HG02571 (cell line): Measurements from ENCODE around the gene PIK3CB.
"Not testable (repeated sequence)": the region's sequence is repeated elsewhere in the genome, so short reads cannot be mapped to it uniquely, and the experiment has no call there.

Experiments used
- ATAC-seq: cut with Tn5 transposase; IDR thresholded peaks from one replicate; pipeline ENCODE4 v1.9.1; 2021; ENCODE audit warnings: mild to moderate bottlenecking, moderate library complexity; ENCODE audit not compliant: unreplicated experiment

The PIK3CB gene

GRCh38 chr3:138848696-138849095, 14.0 kb upstream of the PIK3CB start:
- ATAC-seq = no peak

- ATAC-seq = not testable (repeated sequence)
Observed at GRCh38 chr3:138846824-138847223, 12.1 kb upstream of the PIK3CB start.

GRCh38 chr3:138846262-138846791, 11.6 kb upstream of the PIK3CB start:
- ATAC-seq = no peak

DNA sequence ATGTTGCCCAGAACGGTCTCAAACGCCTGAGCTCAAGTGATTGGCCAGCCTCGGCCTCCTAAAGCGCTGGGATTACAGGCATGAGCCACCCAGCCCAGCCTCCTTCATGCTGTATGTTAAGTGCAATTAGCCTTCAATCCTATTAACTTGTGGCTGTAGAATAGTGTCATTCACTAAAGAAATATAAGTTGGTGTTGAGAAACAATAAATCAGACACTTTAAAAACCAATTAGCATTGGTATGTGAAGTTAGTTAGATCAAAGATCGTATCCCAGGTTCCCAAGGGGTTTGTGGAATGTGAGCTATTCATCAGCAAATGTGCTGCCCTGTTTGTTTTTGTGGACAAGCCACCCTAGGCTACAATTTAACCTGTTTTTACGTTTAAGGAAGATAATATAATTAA, 11.0 kb upstream of the PIK3CB start:
- ATAC-seq = no peak

DNA sequence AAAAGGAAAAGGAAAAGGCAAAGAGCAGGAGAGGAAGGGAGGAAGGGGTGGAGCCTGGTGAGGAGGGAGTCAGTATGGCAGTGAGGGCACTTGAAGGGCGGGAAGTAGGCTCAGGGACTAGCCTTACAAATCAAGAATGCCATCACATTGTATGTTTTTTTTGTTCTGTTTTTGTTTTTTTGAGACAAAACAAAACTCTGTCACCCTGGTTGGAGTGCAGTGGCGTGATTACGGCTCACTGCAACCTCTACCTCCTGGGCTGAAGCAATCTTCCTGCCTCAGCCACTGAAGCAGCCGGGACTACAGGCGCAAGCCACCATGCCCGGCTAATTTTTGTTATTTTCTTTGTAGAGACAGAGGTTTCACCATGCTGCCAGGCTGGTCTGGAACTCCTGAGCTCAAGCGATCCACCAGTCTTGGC, 10.5 kb upstream of the PIK3CB start:
- ATAC-seq = no peak

- peak; percentile 77 for ATAC-seq
Observed at GRCh38 chr3:138842483-138843188, 7.9 kb upstream of the PIK3CB start.

GRCh38 chr3:138838385-138838784, 3.7 kb upstream of the PIK3CB start:
- ATAC-seq = not testable (repeated sequence)

DNA sequence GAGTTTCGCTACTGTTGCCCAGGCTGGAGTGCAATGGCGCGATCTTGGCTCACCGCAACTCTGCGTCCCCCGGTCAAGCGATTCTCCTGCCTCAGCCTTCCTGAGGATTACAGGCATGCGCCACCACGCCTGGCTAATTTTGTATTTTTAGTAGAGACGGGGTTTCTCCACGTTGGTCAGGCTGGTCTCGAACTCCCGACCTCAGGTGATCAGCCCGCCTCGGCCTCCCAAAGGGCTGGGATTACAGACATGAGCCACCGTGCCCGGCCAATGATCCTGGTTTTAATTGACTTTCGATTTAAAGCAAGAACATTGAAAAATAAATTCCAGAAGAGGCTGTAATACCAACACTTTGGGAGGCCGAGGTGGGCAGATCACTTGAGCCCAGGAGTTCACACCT, 1.1 kb upstream of the PIK3CB start:
- not testable (repeated sequence) for ATAC-seq

DNA sequence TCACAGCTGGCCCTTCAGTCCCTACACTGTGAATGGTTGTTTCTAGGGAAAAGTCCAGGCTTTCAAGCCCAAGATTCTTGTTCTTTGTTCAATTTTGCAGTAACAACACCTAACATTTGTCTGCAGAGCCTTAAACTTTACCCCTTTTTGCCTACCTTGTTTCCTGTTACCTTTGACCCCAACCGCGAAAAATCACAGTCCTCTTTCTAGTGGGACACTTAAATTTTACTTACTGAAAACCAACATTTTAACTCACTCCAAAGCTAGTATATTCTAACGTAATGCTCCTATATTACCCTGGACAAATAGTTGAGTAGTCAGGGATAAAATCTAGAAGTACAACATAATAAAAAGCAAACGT, 649 bp upstream of the PIK3CB start:
- no peak for ATAC-seq

DNA sequence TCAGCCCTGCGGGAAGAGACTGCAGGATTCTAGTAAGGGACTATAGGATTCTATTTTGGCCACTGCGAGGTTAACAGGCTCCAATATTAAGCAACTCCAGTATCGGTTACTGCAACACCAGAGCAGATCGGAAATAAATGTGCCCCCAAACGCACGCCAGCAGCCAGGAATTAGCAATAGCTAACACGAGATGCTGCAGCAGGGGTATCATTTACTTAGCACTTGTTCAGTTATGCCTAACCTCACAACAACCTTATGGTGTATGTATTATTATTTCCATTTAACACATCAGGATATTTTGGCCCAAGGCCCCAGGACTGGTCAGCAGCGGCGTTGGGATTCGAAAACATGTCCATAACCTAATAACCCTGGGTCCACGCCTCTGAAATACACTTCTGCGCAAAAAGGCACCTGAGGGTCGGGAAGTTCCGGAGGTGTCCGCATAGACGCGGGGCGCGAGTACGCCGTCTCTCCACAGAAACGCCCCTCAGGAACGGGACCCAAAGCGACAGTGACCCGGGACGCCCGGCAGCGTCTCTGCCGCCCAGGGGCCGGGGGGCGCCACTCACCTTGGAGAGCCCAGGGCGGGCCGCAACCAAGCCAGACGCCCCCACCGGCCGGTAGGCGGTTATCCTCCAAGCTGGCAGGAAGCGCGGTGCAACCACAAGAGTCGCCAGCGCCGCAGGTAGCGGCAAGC, 681 bp downstream of the PIK3CB start:
- ATAC-seq = peak; percentile 55

DNA sequence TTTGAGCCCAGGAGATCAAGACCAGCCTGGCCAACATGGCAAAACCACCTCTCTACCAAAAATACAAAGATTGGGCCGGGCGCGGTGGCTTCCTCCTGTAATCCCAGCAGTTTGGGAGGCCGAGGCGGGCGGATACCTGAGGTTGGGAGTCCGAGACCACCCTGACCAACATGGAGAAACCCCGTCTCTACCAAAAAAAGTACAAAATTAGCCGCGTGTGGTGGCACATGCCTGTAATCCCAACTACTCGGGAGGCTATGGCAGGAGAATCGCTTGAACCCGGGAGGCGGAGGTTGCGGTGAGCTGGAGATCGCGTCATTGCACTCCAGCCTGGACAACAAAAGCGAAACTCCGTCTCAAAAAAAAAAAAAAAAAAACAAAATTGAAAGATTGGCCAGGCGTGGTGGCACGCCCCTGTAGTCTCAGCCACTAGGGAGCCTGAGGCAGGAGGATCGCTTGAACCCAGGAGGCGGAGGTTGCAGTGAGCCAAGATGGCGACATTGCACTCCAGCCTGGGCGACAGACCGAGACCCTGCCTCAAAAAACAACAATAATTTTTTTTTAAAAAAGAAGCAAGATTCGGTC, 2.2 kb downstream of the PIK3CB start:
- not testable (repeated sequence) for ATAC-seq

DNA sequence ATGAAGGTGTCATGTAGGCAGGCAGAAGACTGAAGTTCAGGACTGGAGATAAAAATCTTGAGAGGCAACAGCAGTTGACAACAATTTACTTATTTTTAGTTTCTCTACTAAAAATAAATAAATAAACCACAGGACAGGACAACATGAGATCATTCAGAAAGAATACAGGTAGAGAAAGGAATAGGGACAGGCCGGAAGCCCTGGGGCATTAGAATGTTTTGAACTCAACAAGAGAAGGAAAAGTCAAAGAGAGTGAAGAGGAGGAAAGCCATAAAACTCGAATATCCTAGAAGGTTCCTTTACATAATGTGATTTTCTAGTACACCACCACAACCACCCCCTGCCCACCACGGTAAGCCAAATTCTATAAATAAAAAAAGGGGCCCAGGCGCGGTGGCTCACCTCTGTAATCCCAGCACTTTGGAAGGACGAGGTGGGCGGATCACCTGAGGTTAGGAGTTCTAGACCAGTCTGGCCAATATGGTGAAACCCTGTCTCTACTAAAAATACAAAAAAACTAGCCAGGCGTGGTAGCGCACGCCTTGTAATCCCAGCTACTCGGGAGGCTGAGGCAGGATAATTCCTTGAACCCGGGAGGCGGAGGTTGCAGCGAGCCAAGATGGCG, 4.7 kb downstream of the PIK3CB start:
- no peak for ATAC-seq

DNA sequence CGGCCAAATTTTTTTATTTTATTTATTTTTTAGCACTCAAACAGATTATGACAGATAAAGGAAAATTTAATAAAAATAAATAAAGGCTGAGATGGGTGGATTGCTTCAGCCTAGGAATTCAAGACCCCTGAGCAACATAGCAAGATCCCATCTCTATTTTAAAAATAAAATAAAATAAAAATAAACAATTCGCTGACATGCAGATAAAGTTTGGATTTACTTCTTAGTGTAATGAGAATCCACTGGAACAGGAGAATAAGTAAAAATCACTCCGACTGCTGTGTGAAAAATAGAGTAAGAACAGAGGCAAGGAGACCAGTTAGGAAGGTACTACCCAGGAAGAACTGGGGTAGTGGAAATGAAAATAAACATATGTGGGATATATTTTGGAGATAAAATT, 5.6 kb downstream of the PIK3CB start:
- no peak for ATAC-seq

GRCh38 chr3:138827222-138827621, 7.5 kb downstream of the PIK3CB start:
- no peak for ATAC-seq

- no peak for ATAC-seq
Observed at GRCh38 chr3:138825336-138825735, 9.4 kb downstream of the PIK3CB start.

DNA sequence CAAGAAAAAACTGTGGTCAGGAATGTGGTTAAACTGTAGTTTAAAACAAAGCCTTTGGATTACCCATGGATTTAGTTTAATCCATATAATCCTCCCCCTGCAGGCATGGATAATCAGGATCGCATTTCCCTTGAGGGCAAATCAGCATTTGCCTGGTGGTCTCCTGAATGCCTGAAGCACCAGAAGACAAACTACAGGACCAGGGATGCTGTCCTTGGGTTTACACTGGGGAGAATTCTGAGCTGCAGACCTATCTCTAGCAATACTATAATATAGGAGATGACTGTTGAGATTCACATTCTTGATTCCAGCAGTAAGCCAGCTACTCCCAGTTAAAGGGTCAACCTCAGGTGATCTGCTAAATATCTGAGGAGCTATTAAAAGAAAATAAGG, 10.6 kb downstream of the PIK3CB start:
- ATAC-seq = no peak

- not testable (repeated sequence) for ATAC-seq
Observed at GRCh38 chr3:138820379-138820778, 14.3 kb downstream of the PIK3CB start.

- no peak for ATAC-seq
Observed at GRCh38 chr3:138818185-138818860, 16.4 kb downstream of the PIK3CB start.

DNA sequence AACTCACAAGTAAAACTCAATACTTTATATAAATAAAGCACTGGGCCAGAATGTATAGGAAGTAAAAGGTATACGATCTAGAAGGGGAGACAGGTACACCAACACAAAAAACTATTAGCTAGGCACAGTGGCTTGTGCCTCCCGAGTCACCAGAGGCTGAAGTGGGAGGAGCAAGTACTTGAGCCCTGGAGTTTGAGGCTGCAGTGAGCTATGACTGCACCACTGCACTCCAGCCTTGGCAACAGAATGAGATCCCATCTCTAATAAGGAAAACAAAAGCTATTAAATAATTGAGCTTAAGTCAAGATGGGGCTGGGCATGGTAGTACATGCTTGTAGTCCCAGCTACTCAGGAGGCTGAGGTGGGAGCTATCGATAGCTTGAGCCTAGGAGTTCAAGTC, 17.0 kb downstream of the PIK3CB start:
- no peak for ATAC-seq

DNA sequence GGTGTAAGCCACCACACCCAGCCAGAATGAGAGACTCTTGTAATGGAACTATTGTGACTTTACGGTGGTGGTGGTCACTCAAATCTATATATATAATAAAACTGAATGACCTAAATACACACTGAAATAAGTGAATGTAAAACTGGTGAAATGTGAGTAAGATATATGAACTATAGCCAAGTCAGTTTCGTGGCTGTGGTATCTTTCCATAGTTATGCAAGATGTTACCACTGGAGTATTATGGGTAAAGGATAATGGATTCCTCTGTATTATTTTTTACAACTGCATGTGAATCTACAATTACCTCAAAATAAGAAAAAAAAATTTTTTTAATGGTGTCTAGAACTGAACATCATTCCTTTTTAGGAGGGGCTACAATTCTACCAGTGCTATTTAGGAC, 21.9 kb downstream of the PIK3CB start:
- no peak for ATAC-seq
